ENCODE data around the gene HSD17B11.

DNA sequence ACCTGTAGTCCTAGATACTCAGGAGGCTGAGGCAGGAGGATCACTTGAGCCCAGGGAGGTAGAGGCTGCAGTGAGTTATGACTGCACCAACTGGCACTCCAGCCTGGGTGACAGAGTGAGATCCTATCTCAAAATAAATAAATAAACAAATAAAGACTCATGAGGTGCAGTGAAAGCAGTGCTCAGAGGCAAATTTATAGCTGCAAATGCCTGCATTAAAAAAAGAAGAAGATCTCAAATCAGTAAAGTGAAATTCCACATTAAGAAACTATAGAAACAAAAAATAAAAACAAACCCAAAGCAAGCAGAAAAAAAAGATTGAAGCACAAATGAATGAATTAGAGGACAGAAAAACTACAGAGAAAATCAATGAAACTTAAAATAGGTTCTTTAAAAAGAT lies 45.8 kb downstream of the HSD17B11 start:
- TF ChIP-seq, protein P1, sequence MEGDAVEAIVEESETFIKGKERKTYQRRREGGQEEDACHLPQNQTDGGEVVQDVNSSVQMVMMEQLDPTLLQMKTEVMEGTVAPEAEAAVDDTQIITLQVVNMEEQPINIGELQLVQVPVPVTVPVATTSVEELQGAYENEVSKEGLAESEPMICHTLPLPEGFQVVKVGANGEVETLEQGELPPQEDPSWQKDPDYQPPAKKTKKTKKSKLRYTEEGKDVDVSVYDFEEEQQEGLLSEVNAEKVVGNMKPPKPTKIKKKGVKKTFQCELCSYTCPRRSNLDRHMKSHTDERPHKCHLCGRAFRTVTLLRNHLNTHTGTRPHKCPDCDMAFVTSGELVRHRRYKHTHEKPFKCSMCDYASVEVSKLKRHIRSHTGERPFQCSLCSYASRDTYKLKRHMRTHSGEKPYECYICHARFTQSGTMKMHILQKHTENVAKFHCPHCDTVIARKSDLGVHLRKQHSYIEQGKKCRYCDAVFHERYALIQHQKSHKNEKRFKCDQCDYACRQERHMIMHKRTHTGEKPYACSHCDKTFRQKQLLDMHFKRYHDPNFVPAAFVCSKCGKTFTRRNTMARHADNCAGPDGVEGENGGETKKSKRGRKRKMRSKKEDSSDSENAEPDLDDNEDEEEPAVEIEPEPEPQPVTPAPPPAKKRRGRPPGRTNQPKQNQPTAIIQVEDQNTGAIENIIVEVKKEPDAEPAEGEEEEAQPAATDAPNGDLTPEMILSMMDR (conservative IDR thresholded peaks at IDR 0.05 in 1 of 2, IDR thresholded peaks at IDR 0.05 in 1 of 2; ENCODE audit: extremely low read depth in 1 of 2, insufficient read depth in 1 of 2, low read depth in 1 of 2, low read length in 2 of 2) = no peak
- TF ChIP-seq EZH2 (IDR thresholded peaks at IDR 0.05; ENCODE audit: borderline replicate concordance, low read length) = no peak
